Ishikawa (cell line): ENCODE data around the gene MAST4.

Experiments
- CEBPB ChIP-seq: IDR thresholded peaks from 2 replicates; pipeline ENCODE4 v1.6.1; 2012
- CREB1 ChIP-seq: IDR thresholded peaks from 2 replicates; pipeline ENCODE4 v1.6.1; 2012; ENCODE audit warnings: low read depth
- EGR1 ChIP-seq: IDR thresholded peaks from 2 replicates; pipeline ENCODE4 v1.6.1; 2012
- EP300 ChIP-seq: IDR thresholded peaks from 2 replicates; pipeline ENCODE4 v1.6.1; 2012; ENCODE audit warnings: borderline replicate concordance
- FOXM1 ChIP-seq: IDR thresholded peaks from 2 replicates; pipeline ENCODE4 v1.6.1; 2012; ENCODE audit warnings: low read depth, borderline replicate concordance
- NFIC ChIP-seq: IDR thresholded peaks from 2 replicates; pipeline ENCODE4 v1.6.1; 2012
- RAD21 ChIP-seq: IDR thresholded peaks from 2 replicates; pipeline ENCODE4 v1.6.1; 2012; ENCODE audit warnings: low read depth
- TAF1 ChIP-seq: IDR thresholded peaks from 2 replicates; pipeline ENCODE4 v1.6.1; 2012; ENCODE audit warnings: low read depth, mild to moderate bottlenecking
- TCF12 ChIP-seq: IDR thresholded peaks from 2 replicates; pipeline ENCODE4 v1.6.1; 2012; ENCODE audit warnings: low read depth
- TEAD4 ChIP-seq: IDR thresholded peaks from 2 replicates; pipeline ENCODE4 v1.6.1; 2012
- YY1 ChIP-seq: IDR thresholded peaks from 2 replicates; pipeline ENCODE4 v1.6.1; 2012; ENCODE audit warnings: low read depth
- ZBTB7A ChIP-seq: IDR thresholded peaks from 2 replicates; pipeline ENCODE4 v1.6.1; 2012; ENCODE audit warnings: low read depth
- TF ChIP-seq, protein P1 (sequence below): IDR thresholded peaks from 2 replicates; pipeline ENCODE4 v1.6.1; 2012
- TF ChIP-seq, protein P2 (sequence below): IDR thresholded peaks from 2 replicates; pipeline ENCODE4 v1.6.1; 2012
- TF ChIP-seq, protein P3 (sequence below): IDR thresholded peaks from 2 replicates; pipeline ENCODE4 v1.6.1; 2012; ENCODE audit warnings: low read depth, mild to moderate bottlenecking

The MAST4 gene

DNA sequence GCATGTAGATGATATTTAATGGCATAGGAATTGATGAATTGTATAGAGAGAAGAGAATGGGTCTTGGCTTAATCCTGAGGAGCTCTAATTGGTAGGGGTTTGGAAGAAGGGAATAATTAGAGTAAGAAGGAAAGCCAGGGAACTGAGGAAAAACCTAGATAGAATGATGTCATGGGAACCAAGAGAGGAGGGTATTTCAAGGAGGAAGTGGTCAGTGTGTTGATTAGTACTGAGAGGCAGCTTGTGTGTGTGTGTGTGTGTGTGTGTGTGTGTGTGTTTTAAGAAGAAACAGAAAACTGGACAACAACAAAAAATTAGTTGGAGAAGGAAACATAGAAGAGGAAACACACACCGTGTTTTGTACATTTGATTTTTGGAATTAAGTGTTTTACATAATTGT lies 42.8 kb downstream of the MAST4 start:
- TF ChIP-seq TEAD4 (no peak), RAD21 (no peak), TCF12 (no peak), TAF1 (no peak), FOXM1 (no peak), EP300 (no peak), YY1 (no peak), NFIC (no peak), EGR1 (no peak), CREB1 (no peak), ZBTB7A (no peak), CEBPB (no peak)
- TF ChIP-seq, protein P1, sequence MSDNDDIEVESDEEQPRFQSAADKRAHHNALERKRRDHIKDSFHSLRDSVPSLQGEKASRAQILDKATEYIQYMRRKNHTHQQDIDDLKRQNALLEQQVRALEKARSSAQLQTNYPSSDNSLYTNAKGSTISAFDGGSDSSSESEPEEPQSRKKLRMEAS, result no peak
- TF ChIP-seq, protein P2, sequence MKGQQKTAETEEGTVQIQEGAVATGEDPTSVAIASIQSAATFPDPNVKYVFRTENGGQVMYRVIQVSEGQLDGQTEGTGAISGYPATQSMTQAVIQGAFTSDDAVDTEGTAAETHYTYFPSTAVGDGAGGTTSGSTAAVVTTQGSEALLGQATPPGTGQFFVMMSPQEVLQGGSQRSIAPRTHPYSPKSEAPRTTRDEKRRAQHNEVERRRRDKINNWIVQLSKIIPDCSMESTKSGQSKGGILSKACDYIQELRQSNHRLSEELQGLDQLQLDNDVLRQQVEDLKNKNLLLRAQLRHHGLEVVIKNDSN, result no peak
- TF ChIP-seq, protein P3, sequence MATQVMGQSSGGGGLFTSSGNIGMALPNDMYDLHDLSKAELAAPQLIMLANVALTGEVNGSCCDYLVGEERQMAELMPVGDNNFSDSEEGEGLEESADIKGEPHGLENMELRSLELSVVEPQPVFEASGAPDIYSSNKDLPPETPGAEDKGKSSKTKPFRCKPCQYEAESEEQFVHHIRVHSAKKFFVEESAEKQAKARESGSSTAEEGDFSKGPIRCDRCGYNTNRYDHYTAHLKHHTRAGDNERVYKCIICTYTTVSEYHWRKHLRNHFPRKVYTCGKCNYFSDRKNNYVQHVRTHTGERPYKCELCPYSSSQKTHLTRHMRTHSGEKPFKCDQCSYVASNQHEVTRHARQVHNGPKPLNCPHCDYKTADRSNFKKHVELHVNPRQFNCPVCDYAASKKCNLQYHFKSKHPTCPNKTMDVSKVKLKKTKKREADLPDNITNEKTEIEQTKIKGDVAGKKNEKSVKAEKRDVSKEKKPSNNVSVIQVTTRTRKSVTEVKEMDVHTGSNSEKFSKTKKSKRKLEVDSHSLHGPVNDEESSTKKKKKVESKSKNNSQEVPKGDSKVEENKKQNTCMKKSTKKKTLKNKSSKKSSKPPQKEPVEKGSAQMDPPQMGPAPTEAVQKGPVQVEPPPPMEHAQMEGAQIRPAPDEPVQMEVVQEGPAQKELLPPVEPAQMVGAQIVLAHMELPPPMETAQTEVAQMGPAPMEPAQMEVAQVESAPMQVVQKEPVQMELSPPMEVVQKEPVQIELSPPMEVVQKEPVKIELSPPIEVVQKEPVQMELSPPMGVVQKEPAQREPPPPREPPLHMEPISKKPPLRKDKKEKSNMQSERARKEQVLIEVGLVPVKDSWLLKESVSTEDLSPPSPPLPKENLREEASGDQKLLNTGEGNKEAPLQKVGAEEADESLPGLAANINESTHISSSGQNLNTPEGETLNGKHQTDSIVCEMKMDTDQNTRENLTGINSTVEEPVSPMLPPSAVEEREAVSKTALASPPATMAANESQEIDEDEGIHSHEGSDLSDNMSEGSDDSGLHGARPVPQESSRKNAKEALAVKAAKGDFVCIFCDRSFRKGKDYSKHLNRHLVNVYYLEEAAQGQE, result no peak

DNA sequence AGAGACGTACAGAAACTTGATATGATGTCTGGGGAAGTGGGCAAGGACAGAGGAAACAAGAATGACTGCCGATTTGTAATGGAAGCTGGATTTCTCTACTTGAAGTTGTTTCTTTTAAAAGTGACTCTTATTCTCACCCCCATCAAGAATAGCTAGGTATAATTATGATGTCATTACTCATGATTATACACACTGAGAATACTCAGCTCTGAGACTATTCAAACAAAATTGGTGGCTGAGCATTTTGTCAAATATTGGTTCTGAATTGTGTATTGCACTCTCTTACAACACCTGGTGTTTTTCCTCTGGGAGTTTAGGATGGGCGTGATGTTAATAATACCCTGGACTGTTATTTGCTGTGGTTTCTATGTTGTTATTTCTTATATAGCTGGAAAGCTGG lies 46.3 kb downstream of the MAST4 start:
- TF ChIP-seq NFIC (no peak), TAF1 (no peak)

DNA sequence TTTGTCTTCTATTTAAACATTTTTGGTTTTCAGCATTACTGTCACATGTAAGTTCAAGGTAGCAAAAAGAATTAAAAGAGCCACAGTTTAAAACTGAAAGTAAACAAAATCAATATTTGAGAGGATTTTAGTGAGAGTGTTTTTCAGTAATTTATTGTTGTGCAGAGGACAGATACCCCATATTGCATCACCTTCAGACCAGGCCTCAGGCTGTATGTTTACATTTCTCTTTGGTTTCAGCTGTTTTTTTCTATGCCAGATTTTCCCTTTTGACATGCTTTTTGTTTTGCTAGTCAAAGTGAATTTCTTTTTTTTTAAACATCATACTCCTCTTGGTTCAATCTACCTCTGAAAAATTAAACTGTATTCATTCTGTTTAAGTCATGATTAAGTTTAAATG lies 47.2 kb downstream of the MAST4 start:
- no peak for TF ChIP-seq FOXM1
- no peak for TF ChIP-seq TEAD4
- TF ChIP-seq, protein P2, result no peak
- TF ChIP-seq EGR1, result no peak
- no peak for TF ChIP-seq YY1
- TF ChIP-seq, protein P3, result no peak
- TF ChIP-seq, protein P1, result no peak
- no peak for TF ChIP-seq CEBPB
- TF ChIP-seq RAD21, result no peak
- TF ChIP-seq CREB1, result no peak
- TF ChIP-seq TCF12, result no peak
- TF ChIP-seq TAF1, result no peak
- TF ChIP-seq EP300, result no peak

DNA sequence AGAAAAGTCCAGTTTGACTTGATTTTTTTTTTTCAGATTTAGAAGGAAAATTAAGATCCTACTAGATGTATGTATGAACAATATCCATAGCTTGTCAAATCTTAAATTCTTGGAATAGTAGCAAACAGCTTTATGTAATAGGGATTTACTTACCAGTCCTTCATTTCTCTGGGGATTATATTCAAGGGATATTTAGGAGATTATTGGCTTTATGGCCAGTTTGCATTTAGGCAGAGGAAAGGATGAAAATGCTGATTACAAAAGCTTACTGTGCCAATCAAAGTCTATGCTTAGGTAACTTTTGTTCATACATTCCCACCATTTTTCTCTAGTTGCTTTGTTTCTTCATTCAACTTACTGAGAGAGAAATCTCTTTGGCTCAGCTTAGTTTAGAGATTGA lies 47.9 kb downstream of the MAST4 start:
- TF ChIP-seq, protein P1, result no peak
- TF ChIP-seq, protein P2, result no peak
- TF ChIP-seq CREB1 (no peak), EGR1 (no peak), TEAD4 (no peak), TCF12 (no peak), FOXM1 (no peak), ZBTB7A (no peak), TAF1 (no peak), RAD21 (no peak)
- TF ChIP-seq, protein P3, result no peak

DNA sequence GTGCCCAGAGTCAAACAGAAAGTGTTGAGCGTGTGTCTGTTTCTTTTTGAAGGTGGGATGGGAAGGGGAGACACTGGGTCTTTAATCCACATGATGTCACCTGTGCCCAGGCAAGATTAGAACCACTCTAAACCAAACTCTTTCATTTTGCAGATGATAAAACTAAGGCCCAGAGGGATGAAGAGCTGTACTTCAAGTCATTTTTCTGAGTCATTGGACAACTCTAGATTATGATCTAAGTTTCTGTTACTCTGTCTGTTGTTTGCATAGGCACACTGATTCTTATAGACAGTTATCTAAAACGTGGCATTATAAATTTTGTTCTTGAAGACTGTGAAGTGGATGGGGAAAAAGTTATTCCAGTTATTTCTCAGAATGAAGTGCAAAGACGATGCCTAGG lies 48.8 kb downstream of the MAST4 start:
- TF ChIP-seq, protein P2, result no peak
- no peak for TF ChIP-seq NFIC
- no peak for TF ChIP-seq ZBTB7A
- TF ChIP-seq, protein P1, result no peak
- no peak for TF ChIP-seq TAF1
- TF ChIP-seq, protein P3, result no peak
- TF ChIP-seq RAD21, result no peak
- no peak for TF ChIP-seq CEBPB
- no peak for TF ChIP-seq EP300
- no peak for TF ChIP-seq EGR1
- no peak for TF ChIP-seq TEAD4
- TF ChIP-seq TCF12, result no peak
- no peak for TF ChIP-seq FOXM1
- TF ChIP-seq CREB1, result no peak
- TF ChIP-seq YY1, result no peak
